ENCODE measurements around the gene SMAD3. TPM values are rescaled to one million over a fixed set of nuclear protein-coding genes. Genes with fewer than 3 reads are reported as not detected.

Gene SMAD3
- total and polyA plus RNA-seq, 2 donors (not counting 1 experiment from before 2014, with no cell fraction given): 55.9 to 163 TPM

- Histone ChIP-seq H3K4me1 (ENCODE audit: control insufficient read depth in 2 of 2, insufficient read depth in 2 of 2, low read length in 2 of 2) (peaks cover 6 to 13% of the 10 kb centered on the region in 2 donors), H3K4me3 (ENCODE audit: control extremely low read depth in 1 of 5, extremely low read depth in 1 of 5, insufficient read depth in 1 of 5, low read depth in 2 of 5, low read length in 4 of 5) (no peak overlapping the region), H3K9me3 (ENCODE audit: control extremely low read depth in 1 of 3, control insufficient read depth in 2 of 3, insufficient read depth in 1 of 3, low read length in 2 of 3) (no peaks in the 10 kb centered on the region), H3K9ac (ENCODE audit: low read length) (no peak overlapping the region), H3K36me3 (replicated peaks in 1 of 2; ENCODE audit: control extremely low read depth in 1 of 2, control insufficient read depth in 1 of 2, extremely low read depth in 1 of 2, insufficient read depth in 2 of 2, low read length in 1 of 2) (peaks cover 0 to 33% of the 10 kb centered on the region in 2 experiments), H3K79me2 (ENCODE audit: control insufficient read depth, insufficient read depth, low read length) (no peaks in the 10 kb centered on the region), H3K27me3 (replicated peaks in 1 of 4; ENCODE audit: control extremely low read depth in 1 of 4, control insufficient read depth in 3 of 4, insufficient read depth in 4 of 4, low read length in 3 of 4) (no peaks in the 10 kb centered on the region), H3K4me2 (replicated peaks; ENCODE audit: low read depth, low read length, poor library complexity, severe bottlenecking) (no peak overlapping the region), H4K20me1 (ENCODE audit: control insufficient read depth, insufficient read depth, low read length, poor library complexity, severe bottlenecking) (no peaks in the 10 kb centered on the region), H3K27ac (ENCODE audit: low read length in 2 of 2) (no peak overlapping the region), H2AFZ (ENCODE audit: insufficient read depth, low read depth, low read length, poor library complexity, severe bottlenecking) (no peak overlapping the region)
- no peaks in the 10 kb centered on the region for H3K9me3 Mint-ChIP-seq (ENCODE audit: insufficient read depth)
- DNase-seq (no peak), ATAC-seq (ENCODE audit: low read depth) (no peak)
- peaks cover 22% of the 10 kb centered on the region for H3K4me1 Mint-ChIP-seq
- ChIA-PET POLR2A (interaction anchor here (0.6 kb wide), 1 partner anchor 100 kb away, joined by 8 read pairs; no protein-coding TSS in a partner anchor), CTCF (interaction anchor here (0.6 to 0.9 kb wide), 2 partner anchors 19 to 256 kb away, joined by 3 read pairs; no protein-coding TSS in a partner anchor)
- H3K27me3 Mint-ChIP-seq: no peaks in the 10 kb centered on the region
- no peak for TF ChIP-seq CTCF (IDR thresholded peaks at IDR 0.05)
- TF ChIP-seq EZH2 (IDR thresholded peaks at IDR 0.05; ENCODE audit: borderline replicate concordance, insufficient read depth, low read depth, low read length, poor library complexity, severe bottlenecking): no peak
- intact Hi-C loops (cut with micrococcal nuclease): loop anchor here (10.0 kb wide), 1 partner anchor 256 kb away; no protein-coding TSS in a partner anchor
- no peak overlapping the region for H3K4me3 Mint-ChIP-seq
- no peak overlapping the region for H3K27ac Mint-ChIP-seq
Observed at GRCh38 chr15:67201136-67201535, 135.7 kb downstream of the SMAD3 start.

GRCh38 chr15:67202091-67202490, 136.7 kb downstream of the SMAD3 start:
- Histone ChIP-seq H3K9ac (ENCODE audit: low read length) (no peak overlapping the region), H3K36me3 (replicated peaks in 1 of 2; ENCODE audit: control extremely low read depth in 1 of 2, control insufficient read depth in 1 of 2, extremely low read depth in 1 of 2, insufficient read depth in 2 of 2, low read length in 1 of 2) (peaks cover 0 to 33% of the 10 kb centered on the region in 2 experiments), H2AFZ (ENCODE audit: insufficient read depth, low read depth, low read length, poor library complexity, severe bottlenecking) (no peak overlapping the region), H3K4me3 (ENCODE audit: control extremely low read depth in 1 of 5, extremely low read depth in 1 of 5, insufficient read depth in 1 of 5, low read depth in 2 of 5, low read length in 4 of 5) (no peak overlapping the region), H4K20me1 (ENCODE audit: control insufficient read depth, insufficient read depth, low read length, poor library complexity, severe bottlenecking) (no peaks in the 10 kb centered on the region), H3K9me3 (ENCODE audit: control extremely low read depth in 1 of 3, control insufficient read depth in 2 of 3, insufficient read depth in 1 of 3, low read length in 2 of 3) (no peaks in the 10 kb centered on the region), H3K4me1 (ENCODE audit: control insufficient read depth in 2 of 2, insufficient read depth in 2 of 2, low read length in 2 of 2) (peaks cover 6 to 13% of the 10 kb centered on the region in 2 donors), H3K4me2 (replicated peaks; ENCODE audit: low read depth, low read length, poor library complexity, severe bottlenecking) (no peak overlapping the region), H3K27me3 (replicated peaks in 1 of 4; ENCODE audit: control extremely low read depth in 1 of 4, control insufficient read depth in 3 of 4, insufficient read depth in 4 of 4, low read length in 3 of 4) (no peaks in the 10 kb centered on the region), H3K79me2 (ENCODE audit: control insufficient read depth, insufficient read depth, low read length) (no peaks in the 10 kb centered on the region), H3K27ac (ENCODE audit: low read length in 2 of 2) (no peak overlapping the region)
- Mint-ChIP-seq H3K27ac (no peak overlapping the region), H3K27me3 (no peaks in the 10 kb centered on the region), H3K4me1 (peaks cover 19% of the 10 kb centered on the region), H3K4me3 (no peak overlapping the region), H3K9me3 (ENCODE audit: insufficient read depth) (no peaks in the 10 kb centered on the region)
- POLR2A ChIA-PET: no interaction called here
- WGBS (ENCODE audit: insufficient coverage): 100% methylated on average over 1 of the region's 2 CpGs
- no peak for DNase-seq
- intact Hi-C loops (cut with micrococcal nuclease): loop anchor here (10.0 kb wide), 1 partner anchor 257 kb away; no protein-coding TSS in a partner anchor
- ATAC-seq (ENCODE audit: low read depth): no peak
- no peak for TF ChIP-seq CTCF (IDR thresholded peaks at IDR 0.05)
- no peak for TF ChIP-seq EZH2 (IDR thresholded peaks at IDR 0.05; ENCODE audit: borderline replicate concordance, insufficient read depth, low read depth, low read length, poor library complexity, severe bottlenecking)
- CTCF ChIA-PET: interaction anchor here (0.6 kb wide), 1 partner anchor 136 kb away, joined by 3 read pairs; no protein-coding TSS in a partner anchor
